Kidney epithelial cell (primary cell): ENCODE data around the gene TYW1. TPM values are rescaled to one million over a fixed set of nuclear protein-coding genes. Genes with fewer than 3 reads are reported as not detected.

Experiments
- DNase-seq: peaks from one replicate; pipeline ENCODE4 v3.0.0-alpha.2; 2010; ENCODE audit warnings: low read depth
- H3K27me3 ChIP-seq: 2 replicates; pipeline ENCODE4 v1.6.0; 2011; ENCODE audit warnings: low read length; ENCODE audit not compliant: control insufficient read depth, insufficient read depth
- H3K36me3 ChIP-seq: 2 replicates; pipeline ENCODE4 v1.5.1; 2011; ENCODE audit warnings: low read length; ENCODE audit not compliant: control insufficient read depth, insufficient read depth
- H3K4me3 ChIP-seq: 2 replicates; pipeline ENCODE4 v1.5.1; 2011; ENCODE audit warnings: low read depth, mild to moderate bottlenecking, control low read depth, low read length
- total RNA-seq: library from RNA; depleted of rRNA; stranded (reverse); fragments of >200 nt; gene quantifications from 2 replicates; pipeline ENCODE4 v1.2.3, GENCODE V29; 2015
- TF ChIP-seq, protein P1 (sequence below): IDR thresholded peaks from 2 replicates; pipeline ENCODE4 v1.5.1; 2011; ENCODE audit warnings: mild to moderate bottlenecking, moderate library complexity, low read length, control low read depth, inconsistent platforms; ENCODE audit not compliant: insufficient read depth, poor library complexity, severe bottlenecking

TYW1 gene
- total RNA-seq, 1 donor from 2014 or later, result 19.0 TPM

DNA sequence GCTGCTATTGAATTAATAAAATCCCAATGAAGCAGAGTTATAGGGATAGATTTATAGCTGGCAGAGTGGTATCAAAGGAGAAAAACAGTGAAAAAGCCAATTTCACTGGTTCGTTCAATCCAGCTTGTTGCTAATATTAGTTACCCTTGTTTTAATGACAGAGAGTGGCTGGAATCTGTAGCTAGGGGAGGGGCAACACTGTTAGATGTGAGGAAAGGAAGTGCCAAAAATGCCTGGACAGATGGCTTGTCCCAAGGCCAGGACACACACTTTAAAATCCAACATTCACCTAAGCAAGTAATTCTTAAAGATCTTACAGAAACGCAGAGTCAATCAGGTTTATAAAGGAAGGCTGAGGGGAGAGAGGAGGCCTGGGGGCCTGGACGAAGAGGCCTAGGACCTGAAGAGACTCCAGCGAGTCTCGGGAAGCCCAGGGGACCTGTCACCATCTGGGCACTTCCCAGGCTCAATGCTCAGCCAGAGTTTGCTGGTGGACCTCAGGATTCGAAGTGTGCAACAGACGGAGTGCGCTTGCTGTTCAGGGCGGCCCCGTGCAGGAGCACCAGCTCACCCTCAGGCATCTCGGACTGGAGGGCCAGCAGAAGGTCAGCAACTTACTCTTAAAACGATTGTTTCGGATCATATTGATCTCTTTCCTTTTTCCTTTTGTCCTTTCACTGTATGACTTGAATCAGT is 38.9 kb upstream of the TYW1 start:
- H3K27me3 ChIP-seq, result no peaks in the 10 kb centered on the region
- H3K36me3 ChIP-seq, result peaks cover 1% of the 10 kb centered on the region
- H3K4me3 ChIP-seq, result no peak overlapping the region
- TF ChIP-seq, protein P1, sequence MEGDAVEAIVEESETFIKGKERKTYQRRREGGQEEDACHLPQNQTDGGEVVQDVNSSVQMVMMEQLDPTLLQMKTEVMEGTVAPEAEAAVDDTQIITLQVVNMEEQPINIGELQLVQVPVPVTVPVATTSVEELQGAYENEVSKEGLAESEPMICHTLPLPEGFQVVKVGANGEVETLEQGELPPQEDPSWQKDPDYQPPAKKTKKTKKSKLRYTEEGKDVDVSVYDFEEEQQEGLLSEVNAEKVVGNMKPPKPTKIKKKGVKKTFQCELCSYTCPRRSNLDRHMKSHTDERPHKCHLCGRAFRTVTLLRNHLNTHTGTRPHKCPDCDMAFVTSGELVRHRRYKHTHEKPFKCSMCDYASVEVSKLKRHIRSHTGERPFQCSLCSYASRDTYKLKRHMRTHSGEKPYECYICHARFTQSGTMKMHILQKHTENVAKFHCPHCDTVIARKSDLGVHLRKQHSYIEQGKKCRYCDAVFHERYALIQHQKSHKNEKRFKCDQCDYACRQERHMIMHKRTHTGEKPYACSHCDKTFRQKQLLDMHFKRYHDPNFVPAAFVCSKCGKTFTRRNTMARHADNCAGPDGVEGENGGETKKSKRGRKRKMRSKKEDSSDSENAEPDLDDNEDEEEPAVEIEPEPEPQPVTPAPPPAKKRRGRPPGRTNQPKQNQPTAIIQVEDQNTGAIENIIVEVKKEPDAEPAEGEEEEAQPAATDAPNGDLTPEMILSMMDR, result no peak
- DNase-seq, result no peak

DNA sequence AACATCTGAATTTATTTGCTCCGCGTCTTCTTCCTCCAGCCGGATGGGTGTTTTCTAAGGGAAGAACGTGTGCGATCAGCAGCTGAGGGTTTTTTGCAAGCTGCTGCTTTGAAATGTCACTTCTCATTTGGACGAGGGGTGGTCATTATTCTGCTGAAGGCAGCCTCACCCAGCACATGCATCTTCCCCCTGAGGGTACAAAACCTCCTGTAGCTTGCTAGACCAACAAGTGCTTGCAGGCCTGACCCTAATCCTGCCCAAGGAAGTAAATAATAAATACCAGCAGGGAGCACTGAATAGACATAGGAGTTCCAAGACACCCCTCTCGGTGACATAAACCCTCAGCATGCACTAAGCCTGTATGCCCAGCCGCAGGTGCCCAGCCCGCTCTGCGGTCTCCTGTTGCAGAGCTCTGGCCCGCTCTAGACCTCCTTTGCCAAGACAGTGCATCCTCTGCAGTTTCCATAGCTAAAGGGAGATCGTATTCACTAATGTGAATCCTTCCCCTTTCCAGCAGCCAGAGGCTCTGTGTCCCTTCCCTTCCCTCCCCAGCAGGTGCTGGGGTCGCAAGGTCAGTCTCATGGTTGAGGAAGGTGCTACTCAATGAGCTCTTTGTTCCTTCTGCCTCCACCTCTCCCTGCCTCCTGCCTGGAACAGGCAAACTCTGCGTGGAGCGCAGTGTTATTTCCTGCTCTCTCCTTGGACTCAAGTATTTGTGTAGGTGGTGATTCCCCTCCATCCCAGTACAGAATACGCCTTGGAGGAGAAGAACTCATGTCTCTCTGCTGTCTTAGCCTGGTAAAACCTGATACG is 37.9 kb upstream of the TYW1 start:
- H3K27me3 ChIP-seq, result no peaks in the 10 kb centered on the region
- no peak overlapping the region for H3K4me3 ChIP-seq
- DNase-seq, result no peak
- TF ChIP-seq, protein P1, result no peak
- no peaks in the 10 kb centered on the region for H3K36me3 ChIP-seq

DNA sequence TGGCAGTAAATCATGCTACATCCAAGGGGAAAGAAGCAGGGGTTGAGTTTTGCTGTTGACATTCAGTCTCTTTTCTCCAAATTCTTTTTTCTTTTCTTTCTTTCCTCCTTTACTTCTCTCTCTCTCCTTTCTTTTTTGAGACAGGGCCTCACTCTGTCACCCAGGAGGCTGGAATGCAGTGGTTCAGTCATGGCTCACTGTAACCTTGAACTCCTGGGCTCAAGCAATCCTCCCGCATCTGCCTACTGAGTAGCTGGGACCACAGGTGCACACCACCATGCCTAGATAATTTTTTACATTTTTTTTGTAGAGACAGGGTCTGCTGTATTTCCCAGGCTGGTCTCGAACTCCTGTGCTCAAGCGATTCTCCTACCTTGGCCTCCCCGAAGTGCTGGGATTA is 36.4 kb upstream of the TYW1 start:
- Histone ChIP-seq H3K27me3 (no peaks in the 10 kb centered on the region), H3K36me3 (no peaks in the 10 kb centered on the region), H3K4me3 (no peak overlapping the region)
- DNase-seq, result no peak
- TF ChIP-seq, protein P1, result no peak

DNA sequence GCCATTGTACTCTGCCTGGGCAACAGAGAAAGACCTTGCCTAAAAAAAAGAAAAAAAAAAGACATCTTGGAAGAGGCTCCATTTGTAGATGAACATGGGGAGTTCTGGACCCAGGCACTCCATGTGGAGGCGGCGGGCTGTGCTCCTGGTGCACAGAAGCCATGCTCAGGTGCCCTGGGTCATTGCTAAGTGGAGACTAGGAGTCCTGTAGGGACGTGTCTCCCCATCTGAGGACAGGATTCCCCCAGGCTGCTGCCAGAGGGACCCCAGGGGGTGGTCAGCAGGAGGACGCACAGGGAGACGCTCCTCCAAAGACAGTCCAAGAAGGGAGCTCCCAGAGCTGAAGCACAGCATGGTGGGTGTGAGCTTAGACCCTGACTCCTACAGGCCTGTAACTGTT is 35.5 kb upstream of the TYW1 start:
- H3K36me3 ChIP-seq, result no peaks in the 10 kb centered on the region
- H3K4me3 ChIP-seq, result no peak overlapping the region
- TF ChIP-seq, protein P1, result no peak
- no peak for DNase-seq
- no peaks in the 10 kb centered on the region for H3K27me3 ChIP-seq

DNA sequence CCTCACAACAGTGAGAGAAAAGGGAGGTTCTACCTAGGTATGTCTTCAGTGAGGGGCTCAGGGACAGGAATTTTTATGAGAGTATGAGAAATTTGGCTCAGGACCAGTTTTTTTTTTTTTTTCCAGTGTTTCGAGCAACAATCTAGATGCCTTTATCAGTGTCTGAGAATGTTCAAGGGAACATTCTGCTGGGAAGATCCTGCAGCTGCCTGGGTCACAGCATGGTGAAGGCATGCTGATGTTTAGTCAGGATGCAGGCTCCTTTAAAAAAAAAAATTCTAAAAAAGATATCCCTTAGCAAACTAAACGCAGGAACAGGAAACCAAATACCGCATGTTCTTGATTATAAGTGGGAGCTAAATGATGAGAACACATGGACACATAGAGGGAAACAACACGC is 32.2 kb upstream of the TYW1 start:
- H3K27me3 ChIP-seq, result no peaks in the 10 kb centered on the region
- TF ChIP-seq, protein P1, result no peak
- no peaks in the 10 kb centered on the region for H3K36me3 ChIP-seq

More for the DNA sequence above, 32.2 kb upstream of the TYW1 start:
- no peak overlapping the region for H3K4me3 ChIP-seq
- no peak for DNase-seq
